NCI-H1436 (cell line): Measurements from ENCODE around the gene SEPTIN11.

Experiments used
- DNase-seq: peaks from one replicate; lab custom pipeline; 2025; lab: John Stamatoyannopoulos, UW

Gene SEPTIN11

GRCh38 chr4:76980261-76980660 lies 30.7 kb downstream of the SEPTIN11 start:
- DNase-seq, result no peak

- DNase-seq, result no peak
Measured at GRCh38 chr4:76981644-76982043, 32.1 kb downstream of the SEPTIN11 start.

DNA sequence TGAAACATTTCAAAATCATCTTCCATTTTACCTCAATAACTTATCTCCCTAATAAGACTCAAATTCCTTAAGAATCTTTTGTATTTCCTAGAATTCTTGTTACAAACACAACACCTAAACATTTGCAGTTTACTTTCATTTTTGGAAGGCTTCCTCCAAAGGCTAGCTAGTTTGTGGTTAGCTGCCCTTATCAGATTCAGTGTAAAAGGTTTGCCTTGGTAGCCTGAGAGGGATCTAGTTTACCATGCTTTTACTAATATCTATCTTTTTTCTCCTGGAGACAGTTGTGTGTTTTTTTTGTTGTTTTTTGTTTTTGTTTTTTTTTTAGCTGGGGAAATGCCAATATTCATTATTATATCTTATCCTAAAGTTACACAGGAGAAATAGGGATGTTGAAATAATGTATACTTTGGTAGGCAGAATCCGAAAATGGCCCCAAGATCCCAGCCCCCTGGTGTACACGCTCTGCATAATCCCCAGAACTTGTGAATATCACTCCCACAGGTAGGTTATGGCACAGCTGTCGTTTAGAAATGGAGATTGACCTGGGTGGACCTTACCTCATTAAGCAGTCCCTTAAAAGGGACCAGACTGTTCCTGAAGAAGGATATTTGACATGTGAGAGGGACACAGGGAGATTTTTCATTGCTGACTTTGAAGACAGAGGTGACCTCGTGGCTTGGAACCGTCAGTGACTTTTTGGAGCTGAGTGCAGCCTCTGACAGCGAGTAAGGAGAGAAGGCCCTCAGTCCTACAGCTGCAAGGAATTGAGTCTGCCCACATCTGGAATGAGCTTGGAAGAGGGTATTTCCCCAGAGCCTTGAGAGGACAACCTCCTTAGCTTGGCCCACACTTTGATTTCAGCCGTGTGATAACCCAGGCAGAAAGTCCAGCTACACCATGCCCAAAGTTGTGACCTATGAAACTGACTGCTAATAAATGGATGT lies 33.4 kb downstream of the SEPTIN11 start:
- no peak for DNase-seq

GRCh38 chr4:76984127-76984526 lies 34.6 kb downstream of the SEPTIN11 start:
- no peak for DNase-seq

DNA sequence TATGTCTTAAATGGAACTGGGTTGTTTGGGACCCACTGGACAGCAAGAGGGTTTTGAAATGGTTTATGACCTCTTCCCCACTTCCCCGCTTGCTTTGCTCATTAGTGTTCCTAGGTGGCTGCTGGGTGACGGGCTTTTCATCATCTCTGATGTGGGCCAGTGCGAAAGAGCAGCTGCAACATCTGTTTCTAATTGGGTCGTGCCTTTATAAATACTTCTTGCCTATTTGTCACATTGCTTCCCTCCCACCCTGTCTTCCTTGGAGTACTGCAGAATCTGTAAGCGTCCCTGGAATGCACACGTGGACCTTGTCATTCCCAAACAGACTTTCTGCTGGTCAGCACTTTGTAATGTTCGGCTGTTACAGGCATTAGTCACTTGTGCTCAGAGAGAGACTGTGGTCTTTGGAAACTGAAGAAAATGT lies 35.2 kb downstream of the SEPTIN11 start:
- DNase-seq, result no peak

DNA sequence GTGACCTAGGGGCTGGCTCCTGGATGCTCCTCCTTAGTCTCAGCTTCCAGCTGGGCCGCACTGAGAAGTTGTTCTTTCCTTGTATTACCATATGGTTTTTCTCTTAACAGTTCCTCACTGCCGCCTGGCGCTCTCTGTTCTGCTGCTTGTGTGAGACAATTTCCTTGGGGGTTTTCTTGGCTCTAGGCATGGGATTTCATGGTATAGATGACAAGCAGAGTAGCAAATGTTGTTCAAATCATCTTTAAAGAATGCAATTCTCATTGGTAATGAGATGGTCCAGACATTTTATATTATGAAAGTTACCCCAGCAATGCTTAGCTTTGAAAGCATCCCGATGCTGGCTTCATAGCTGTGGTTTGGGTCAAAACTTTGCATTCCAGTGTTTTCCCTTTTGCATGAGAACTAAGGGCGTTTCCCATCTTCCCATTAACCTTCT lies 37.6 kb downstream of the SEPTIN11 start:
- DNase-seq, result no peak

- no peak for DNase-seq
Measured at GRCh38 chr4:76987685-76988084, 38.1 kb downstream of the SEPTIN11 start.

DNA sequence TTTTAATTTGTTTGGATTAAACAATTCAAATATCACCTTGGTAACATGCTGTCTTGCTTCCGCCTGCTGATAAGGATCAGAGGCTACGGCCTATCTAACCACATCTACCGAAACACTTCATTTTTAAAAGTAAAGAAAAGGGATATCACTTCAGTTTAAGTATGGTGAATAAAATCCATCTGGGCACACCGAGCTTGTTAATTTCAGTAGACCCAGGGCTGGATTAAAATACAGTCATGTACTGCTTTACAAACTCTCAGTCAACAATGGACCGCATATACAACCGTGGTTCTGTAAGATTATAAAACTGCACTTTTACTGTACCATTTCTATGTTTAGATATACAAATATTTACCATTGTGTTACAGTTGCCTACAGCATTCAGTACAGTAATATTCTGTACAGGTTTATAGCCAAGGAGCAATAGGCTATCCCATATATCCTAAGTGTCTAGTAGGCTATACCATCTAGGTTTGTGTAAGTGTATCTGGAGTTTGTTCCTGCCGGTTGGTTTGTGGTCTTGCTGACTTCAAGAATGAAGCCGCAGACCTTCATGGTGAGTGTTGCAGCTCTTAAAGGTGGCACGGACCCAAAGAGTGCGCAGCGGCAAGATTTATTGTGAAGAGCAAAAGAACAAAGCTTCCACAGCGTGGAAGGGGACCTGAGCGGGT lies 40.0 kb downstream of the SEPTIN11 start:
- DNase-seq, result no peak

GRCh38 chr4:76990288-76991080 lies 40.9 kb downstream of the SEPTIN11 start:
- no peak for DNase-seq

DNA sequence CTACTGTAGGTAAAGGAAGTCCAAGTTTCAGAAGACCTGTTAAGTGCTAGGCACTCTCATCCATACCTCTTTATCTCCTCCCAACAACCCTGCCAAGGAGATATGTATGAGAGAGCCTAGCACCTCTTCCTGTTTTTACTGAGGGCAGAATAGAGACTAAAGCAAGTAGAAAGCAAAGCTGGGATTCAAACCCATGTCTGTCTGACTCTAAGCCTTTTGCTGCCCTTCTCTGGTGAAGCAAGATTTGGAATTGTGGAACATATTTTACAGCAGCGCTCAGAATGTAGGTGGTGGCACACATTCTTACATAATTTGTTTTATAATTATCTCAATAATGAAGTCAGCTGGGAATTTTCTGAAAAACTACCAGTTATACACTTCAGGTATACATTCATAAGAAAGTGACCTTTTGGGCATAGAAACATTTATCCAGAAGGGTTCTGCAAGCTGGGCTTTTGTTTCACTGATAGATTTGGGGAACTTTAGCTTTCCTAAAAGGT lies 41.7 kb downstream of the SEPTIN11 start:
- no peak for DNase-seq

GRCh38 chr4:76993787-76994641 lies 44.5 kb downstream of the SEPTIN11 start:
- DNase-seq, result peak; percentile 21

- no peak for DNase-seq
Measured at GRCh38 chr4:76995776-76996175, 46.2 kb downstream of the SEPTIN11 start.

DNA sequence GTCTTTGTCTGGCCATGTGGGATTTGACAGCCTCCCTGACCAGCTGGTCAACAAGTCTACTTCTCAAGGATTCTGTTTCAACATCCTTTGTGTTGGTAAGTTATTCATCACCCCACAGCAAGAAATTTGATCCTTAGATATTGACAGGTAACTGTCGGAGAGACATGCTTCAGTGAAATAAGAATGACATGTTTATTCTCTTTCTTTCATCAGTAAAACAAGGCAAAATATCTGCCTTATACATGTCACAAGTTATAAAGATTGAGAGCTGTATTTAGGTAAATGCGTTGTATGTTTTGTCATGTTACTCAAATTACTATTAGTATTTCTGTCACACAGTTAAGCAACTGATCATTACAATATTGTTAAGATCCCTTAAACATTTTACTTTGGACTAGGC lies 46.9 kb downstream of the SEPTIN11 start:
- no peak for DNase-seq

DNA sequence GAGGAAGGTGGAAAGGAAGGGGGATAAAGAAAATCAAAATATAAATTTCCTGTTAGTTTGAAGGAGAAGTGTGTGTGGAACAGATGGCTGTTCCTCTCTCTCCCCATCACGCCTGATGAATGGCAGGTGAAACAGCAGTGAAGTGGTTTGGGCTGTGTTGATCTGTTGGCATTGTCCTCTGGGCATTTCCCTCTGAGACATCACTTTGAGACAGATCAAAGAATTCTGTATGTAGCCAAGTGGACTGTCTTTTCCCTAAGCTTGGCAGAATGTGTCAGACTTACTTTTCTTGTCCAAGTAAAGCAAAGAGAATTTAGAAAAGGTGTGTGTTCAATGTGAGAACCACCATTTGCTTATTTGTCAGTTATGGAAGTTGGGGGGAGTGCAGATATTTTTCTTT lies 47.5 kb downstream of the SEPTIN11 start:
- no peak for DNase-seq

DNA sequence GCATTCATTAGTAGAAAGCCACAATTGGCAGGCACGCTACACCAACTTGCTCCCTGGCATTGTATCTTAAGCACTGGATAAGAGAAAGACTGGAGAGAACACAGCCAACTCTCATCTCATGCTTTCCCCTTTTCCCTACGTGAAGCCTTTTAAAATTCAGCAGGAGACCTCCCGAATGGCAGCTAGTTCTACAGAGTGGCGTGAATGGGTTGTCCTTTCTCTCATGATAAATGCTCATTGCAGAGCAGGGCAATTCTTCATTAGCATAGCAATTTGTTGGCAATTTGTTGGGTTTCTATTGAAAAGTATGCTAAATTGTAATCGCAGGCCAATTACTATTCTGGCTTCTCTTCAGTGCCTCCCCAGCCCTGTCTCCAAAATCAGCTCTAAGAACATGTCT lies 48.0 kb downstream of the SEPTIN11 start:
- no peak for DNase-seq

GRCh38 chr4:76998251-76998901 lies 48.8 kb downstream of the SEPTIN11 start:
- DNase-seq, result no peak
